Measurements from ENCODE around the gene CGB7. TPM values are rescaled to one million over a fixed set of nuclear protein-coding genes. Genes with fewer than 3 reads are reported as not detected.

CGB7 gene
- total RNA-seq, 2 experiments from 2014 or later = not detected

DNA sequence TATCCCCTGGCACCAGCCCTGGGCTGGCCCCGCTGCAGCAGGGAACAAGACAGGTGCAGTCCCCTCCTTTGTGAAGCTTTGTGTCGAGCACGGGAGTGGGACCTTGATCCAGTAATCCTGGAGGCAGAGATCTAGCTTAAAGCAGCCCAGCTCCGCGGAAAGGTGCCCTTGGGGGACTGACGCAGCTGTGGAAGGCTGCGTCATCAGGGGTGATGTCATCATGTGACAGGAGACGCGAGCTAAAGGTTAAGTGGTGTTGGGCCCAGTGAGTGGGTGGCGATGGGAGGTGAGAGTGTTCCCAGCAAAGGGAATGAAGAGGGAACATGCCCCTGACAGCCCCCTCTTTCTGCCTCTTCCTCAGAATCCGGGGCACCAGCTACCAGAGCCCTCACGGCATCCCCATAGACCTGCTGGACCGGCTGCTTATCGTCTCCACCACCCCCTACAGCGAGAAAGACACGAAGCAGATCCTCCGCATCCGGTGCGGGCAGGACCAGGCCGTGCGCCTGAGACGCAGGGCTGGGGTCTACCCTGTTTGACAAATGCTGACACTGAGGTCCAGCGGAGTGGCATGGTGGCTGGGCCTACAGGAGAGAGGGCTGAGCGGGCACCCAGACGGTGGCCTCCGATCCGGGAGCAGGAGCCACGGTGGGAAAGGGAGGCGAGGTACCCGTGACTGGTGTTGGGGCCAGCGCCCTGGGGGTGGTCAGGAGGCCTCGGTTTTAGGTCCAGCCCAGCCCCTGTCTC lies 43.3 kb downstream of the CGB7 start:
- no peak overlapping the region for H3K4me3 Mint-ChIP-seq
- no peaks in the 10 kb centered on the region for H3K9me3 Mint-ChIP-seq
- no peak overlapping the region for H3K27ac Mint-ChIP-seq
- DNase-seq = no peak
- peaks cover 8% of the 10 kb centered on the region for H3K27me3 Mint-ChIP-seq
- ChIA-PET POLR2A (interaction anchor here (0.5 to 1.5 kb wide), 3 partner anchors 21 to 544 kb away, joined by 3 to 5 read pairs (median 3); partner anchors contain the start of genes GYS1 and RUVBL2), CTCF (interaction anchor here (1.3 to 2.7 kb wide), 2 partner anchors 14 to 21 kb away, joined by 5 to 8 read pairs; partner anchors contain the start of genes GYS1 and RUVBL2)
- peaks cover 16% of the 10 kb centered on the region for H3K4me1 Mint-ChIP-seq
- H3K36me3 Mint-ChIP-seq (ENCODE audit: low read depth) = peaks cover 25% of the 10 kb centered on the region

DNA sequence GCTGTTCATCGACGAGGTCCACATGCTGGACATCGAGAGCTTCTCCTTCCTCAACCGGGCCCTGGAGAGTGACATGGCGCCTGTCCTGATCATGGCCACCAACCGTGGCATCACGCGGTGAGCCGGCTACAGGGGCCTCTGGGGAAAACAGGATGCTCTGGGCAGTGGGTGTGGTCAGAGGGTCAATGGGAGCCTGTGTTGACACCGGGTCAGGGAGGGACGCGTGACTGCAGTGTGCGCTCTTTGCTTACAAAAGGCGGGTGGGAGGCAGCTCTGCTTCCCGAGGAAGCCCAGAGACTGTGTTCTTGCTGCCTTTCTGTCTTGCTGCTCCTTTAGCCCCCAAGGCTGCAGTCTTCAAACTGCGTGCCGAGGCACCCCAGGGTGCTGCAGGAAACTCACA lies 46.4 kb downstream of the CGB7 start:
- DNase-seq = no peak
- H3K36me3 Mint-ChIP-seq (ENCODE audit: low read depth) = peaks cover 32% of the 10 kb centered on the region
- POLR2A ChIA-PET = interaction anchor here (1.3 kb wide), 1 partner anchor 17 kb away, joined by 3 read pairs; the partner anchor contains the start of gene RUVBL2
- no peak overlapping the region for H3K27ac Mint-ChIP-seq
- no peaks in the 10 kb centered on the region for H3K4me1 Mint-ChIP-seq
- no peaks in the 10 kb centered on the region for H3K9me3 Mint-ChIP-seq
- no peaks in the 10 kb centered on the region for H3K27me3 Mint-ChIP-seq
- no peak overlapping the region for H3K4me3 Mint-ChIP-seq
- CTCF ChIA-PET = interaction anchor here (3.4 kb wide), 1 partner anchor 11 kb away, joined by 16 read pairs; no protein-coding TSS in a partner anchor

DNA sequence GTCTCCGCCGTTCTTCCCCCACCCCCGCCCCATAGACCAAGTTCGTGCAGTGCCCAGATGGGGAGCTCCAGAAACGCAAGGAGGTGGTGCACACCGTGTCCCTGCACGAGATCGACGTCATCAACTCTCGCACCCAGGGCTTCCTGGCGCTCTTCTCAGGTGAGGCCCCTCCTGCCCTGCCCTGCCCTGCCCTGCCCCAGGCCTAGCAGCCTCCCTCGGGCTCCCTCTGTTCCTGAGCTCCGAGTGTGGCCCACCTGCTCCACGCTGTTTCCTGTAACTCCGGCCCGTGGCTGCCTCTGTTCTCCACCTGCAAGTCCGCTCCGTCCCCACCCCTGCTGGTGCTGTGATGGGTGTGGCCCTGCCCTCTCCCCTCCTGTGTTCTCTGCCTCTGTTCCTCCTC lies 47.1 kb downstream of the CGB7 start:
- H3K27ac Mint-ChIP-seq = no peak overlapping the region
- ChIA-PET POLR2A (no interaction called here), CTCF (interaction anchor here (0.8 to 3.4 kb wide), 3 partner anchors 11 to 87 kb away, joined by 3 to 16 read pairs (median 15); partner anchors contain the start of genes GYS1 and RUVBL2)
- DNase-seq = no peak
- H3K4me1 Mint-ChIP-seq = no peaks in the 10 kb centered on the region
- no peaks in the 10 kb centered on the region for H3K27me3 Mint-ChIP-seq
- H3K36me3 Mint-ChIP-seq (ENCODE audit: low read depth) = peaks cover 30% of the 10 kb centered on the region
- H3K4me3 Mint-ChIP-seq = no peak overlapping the region
- no peaks in the 10 kb centered on the region for H3K9me3 Mint-ChIP-seq

DNA sequence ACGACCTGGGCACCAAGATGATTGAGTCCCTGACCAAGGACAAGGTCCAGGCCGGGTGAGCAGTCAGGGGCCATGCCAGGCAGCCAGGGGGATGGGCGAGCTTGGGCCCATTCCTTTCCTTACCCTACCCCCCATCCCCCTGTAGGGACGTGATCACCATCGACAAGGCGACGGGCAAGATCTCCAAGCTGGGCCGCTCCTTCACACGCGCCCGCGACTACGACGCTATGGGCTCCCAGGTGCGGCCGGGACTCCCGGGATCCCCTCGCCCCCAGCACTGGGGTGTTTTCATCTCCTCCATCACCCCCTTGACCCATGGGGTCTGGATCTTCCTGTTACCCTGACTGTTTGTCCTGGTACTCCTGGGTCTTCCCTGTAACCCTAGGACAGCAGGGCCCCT lies 47.7 kb downstream of the CGB7 start:
- Mint-ChIP-seq H3K4me3 (no peak overlapping the region), H3K36me3 (ENCODE audit: low read depth) (peaks cover 36% of the 10 kb centered on the region), H3K9me3 (no peaks in the 10 kb centered on the region), H3K27ac (no peak overlapping the region), H3K27me3 (no peaks in the 10 kb centered on the region), H3K4me1 (no peaks in the 10 kb centered on the region)
- CTCF ChIA-PET = interaction anchor here (0.8 to 3.4 kb wide), 4 partner anchors 10 to 88 kb away, joined by 3 to 16 read pairs (median 16); partner anchors contain the start of genes GYS1 and RUVBL2
- POLR2A ChIA-PET = no interaction called here
- no peak for DNase-seq

DNA sequence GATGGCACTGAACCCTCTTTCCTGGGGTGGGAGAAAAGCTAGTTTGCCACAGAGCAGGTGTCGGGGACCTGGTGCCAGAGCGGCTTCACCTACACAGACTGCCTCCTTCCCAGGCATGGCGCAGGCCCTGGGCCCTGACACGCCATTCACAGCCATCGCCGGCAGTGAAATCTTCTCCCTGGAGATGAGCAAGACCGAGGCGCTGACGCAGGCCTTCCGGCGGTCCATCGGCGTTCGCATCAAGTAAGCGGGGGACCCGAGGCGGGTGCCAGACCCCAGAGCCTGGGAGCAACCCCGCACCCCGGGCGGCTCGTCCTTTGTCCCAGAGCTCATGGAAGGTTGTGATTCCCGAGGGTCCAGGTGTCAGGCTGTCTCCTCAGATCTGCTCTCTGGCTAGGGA lies 50.6 kb downstream of the CGB7 start:
- DNase-seq = no peak
- no peaks in the 10 kb centered on the region for H3K27me3 Mint-ChIP-seq
- no peaks in the 10 kb centered on the region for H3K9me3 Mint-ChIP-seq
- no peak overlapping the region for H3K4me3 Mint-ChIP-seq
- ChIA-PET POLR2A (interaction anchor here (1.0 kb wide), 1 partner anchor 14 kb away, joined by 3 read pairs; the partner anchor contains the start of genes GYS1 and RUVBL2), CTCF (no interaction called here)
- H3K27ac Mint-ChIP-seq = no peak overlapping the region
- peaks cover 37% of the 10 kb centered on the region for H3K36me3 Mint-ChIP-seq (ENCODE audit: low read depth)
- H3K4me1 Mint-ChIP-seq = no peaks in the 10 kb centered on the region

DNA sequence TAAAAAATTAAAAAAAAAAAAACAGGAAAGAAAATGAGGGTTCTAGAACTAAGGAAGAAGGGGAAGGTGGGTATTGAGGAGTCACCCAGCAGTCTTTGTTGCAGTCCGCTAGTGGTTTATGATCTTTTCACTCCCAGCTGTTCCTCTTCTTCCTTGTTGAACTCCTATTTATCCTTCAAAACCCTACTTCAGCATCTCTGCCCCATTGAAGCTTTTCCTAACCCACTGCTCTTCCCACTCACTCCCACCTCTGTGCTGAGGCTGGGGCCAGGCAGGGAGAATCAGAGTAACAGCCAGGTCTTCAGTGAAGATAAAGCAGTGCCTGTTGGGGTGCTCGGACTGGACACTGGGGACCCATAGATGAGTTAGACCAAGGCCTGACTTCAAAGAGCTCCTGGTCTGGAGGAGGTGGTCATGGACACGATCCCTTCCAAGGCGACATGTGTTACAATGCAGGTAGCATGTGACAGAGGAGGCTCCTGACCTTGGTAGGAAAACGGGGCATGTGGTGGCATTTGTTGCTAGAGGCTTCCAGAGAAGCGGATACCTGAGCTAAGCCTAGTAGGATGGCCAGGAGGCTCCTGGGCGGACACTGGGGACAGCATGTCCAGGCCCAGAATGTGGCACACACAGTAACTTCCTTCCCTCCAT lies 52.5 kb downstream of the CGB7 start:
- no peaks in the 10 kb centered on the region for H3K9me3 Mint-ChIP-seq
- H3K27ac Mint-ChIP-seq = no peak overlapping the region
- H3K27me3 Mint-ChIP-seq = no peaks in the 10 kb centered on the region
- POLR2A ChIA-PET = no interaction called here
- no peak overlapping the region for H3K4me3 Mint-ChIP-seq
- DNase-seq = no peak
- H3K36me3 Mint-ChIP-seq (ENCODE audit: low read depth) = peaks cover 27% of the 10 kb centered on the region
- CTCF ChIA-PET = interaction anchor here (0.6 to 1.2 kb wide), 2 partner anchors 12 to 294 kb away, joined by 3 to 5 read pairs; partner anchors contain the start of genes GYS1 and RUVBL2
- H3K4me1 Mint-ChIP-seq = no peaks in the 10 kb centered on the region

Other genes with a start within 250 kb of the CGB7 start
- gene BCAT2, start 246.7 kb downstream of the CGB7 start, total RNA-seq = 10 to 100 TPM; 39.8 TPM
- under 1 TPM; 0.50 to 0.63 TPM for gene HSD17B14, start 221.3 kb downstream of the CGB7 start, total RNA-seq
- gene PLEKHA4, start 189.1 kb downstream of the CGB7 start, total RNA-seq = 1 to 10 TPM; 4.5 to 5.5 TPM
- gene PPP1R15A, start 185.3 kb downstream of the CGB7 start, total RNA-seq = 10 to 100 TPM; 77.2 to 81.4 TPM
- gene TULP2, start 159.0 kb downstream of the CGB7 start, total RNA-seq = under 1 TPM in 1 of 2 experiments, not detected in 1; 0.13 TPM
- gene NUCB1, start 157.4 kb downstream of the CGB7 start, total RNA-seq = 100 to 1,000 TPM; 287 to 300 TPM
- gene DHDH, start 124.0 kb downstream of the CGB7 start, total RNA-seq = 1 to 10 TPM; 1.6 to 2.9 TPM
- gene BAX, start 102.9 kb downstream of the CGB7 start, total RNA-seq = 100 to 1,000 TPM; 255 to 258 TPM
- 1,000 to 10,000 TPM; 1,110 to 1,123 TPM for gene FTL, start 92.4 kb downstream of the CGB7 start, total RNA-seq
- 10 to 100 TPM; 55.1 to 56.3 TPM for gene GYS1, start 64.4 kb downstream of the CGB7 start, total RNA-seq
- 10 to 100 TPM; 74.7 to 80.1 TPM for gene RUVBL2, start 63.9 kb downstream of the CGB7 start, total RNA-seq
- under 1 TPM; 0.63 to 0.88 TPM for gene LHB, start 40.7 kb downstream of the CGB7 start, total RNA-seq
- not detected for gene CGB3, start 33.4 kb downstream of the CGB7 start, total RNA-seq
- gene CGB2, start 25.9 kb downstream of the CGB7 start, total RNA-seq = not detected
- not detected for gene CGB1, start 20.9 kb downstream of the CGB7 start, total RNA-seq
- gene CGB5, start 13.9 kb downstream of the CGB7 start, total RNA-seq = not detected
- not detected for gene CGB8, start 8.6 kb downstream of the CGB7 start, total RNA-seq
- not detected for gene NTF4, start 7.1 kb upstream of the CGB7 start, total RNA-seq
- not detected for gene KCNA7, start 14.9 kb upstream of the CGB7 start, total RNA-seq
- 100 to 1,000 TPM; 179 to 188 TPM for gene SNRNP70, start 27.7 kb upstream of the CGB7 start, total RNA-seq
- gene LIN7B, start 56.6 kb upstream of the CGB7 start, total RNA-seq = 1 to 10 TPM; 4.3 to 4.7 TPM
- gene C19orf73, start 61.4 kb upstream of the CGB7 start, total RNA-seq = 1 to 10 TPM; 1.0 TPM
- 1 to 10 TPM; 2.6 TPM for gene PPFIA3, start 61.8 kb upstream of the CGB7 start, total RNA-seq
- not detected for gene HRC, start 97.6 kb upstream of the CGB7 start, total RNA-seq
- gene TRPM4, start 100.0 kb upstream of the CGB7 start, total RNA-seq = under 1 TPM in 1 of 2 experiments, not detected in 1; 0.58 TPM

Measured in activated CD4-positive, alpha-beta memory T cell treated with anti-CD3 and anti-CD28 coated beads, Interleukin-2, amount 10 ng/mL, durations not matched to agents 7 days and 5 days (primary cell).